A204.1 (cell line): ENCODE measurements around the gene ETV6.

ENCODE experiments used
- FAIRE-seq: peaks from 2 replicates; lab custom pipeline; 2012; peaks lifted over from hg19 to GRCh38; lab: Jason Lieb, UNC

The ETV6 gene

DNA sequence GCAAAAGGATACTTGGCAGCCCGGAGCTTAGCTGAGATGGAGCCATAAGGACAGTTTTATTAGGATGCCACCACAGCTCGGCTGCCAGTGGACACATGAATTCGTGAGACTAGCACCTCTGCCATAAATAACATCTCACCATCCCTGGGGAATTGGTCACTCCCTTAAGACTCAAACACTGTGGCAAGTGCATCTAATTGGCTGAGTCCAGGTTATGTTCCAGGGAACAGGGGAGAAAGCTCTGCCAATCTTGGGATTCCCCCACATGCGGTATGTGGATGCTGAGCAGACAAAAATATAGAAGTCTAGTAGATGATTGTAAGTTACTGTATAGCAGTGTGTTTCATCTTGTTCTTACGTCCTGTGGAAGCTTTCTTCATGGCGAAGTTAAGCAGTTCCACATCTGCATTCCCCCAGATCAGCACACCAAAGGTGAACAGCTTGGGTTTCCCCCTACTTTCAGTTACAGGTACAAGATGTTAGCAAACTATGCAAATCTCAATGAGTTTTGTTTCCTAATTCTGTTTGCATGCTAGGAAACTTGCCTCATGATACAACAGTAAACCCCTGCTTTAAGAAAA is 131.1 kb downstream of the ETV6 start:
- no peak for FAIRE-seq

DNA sequence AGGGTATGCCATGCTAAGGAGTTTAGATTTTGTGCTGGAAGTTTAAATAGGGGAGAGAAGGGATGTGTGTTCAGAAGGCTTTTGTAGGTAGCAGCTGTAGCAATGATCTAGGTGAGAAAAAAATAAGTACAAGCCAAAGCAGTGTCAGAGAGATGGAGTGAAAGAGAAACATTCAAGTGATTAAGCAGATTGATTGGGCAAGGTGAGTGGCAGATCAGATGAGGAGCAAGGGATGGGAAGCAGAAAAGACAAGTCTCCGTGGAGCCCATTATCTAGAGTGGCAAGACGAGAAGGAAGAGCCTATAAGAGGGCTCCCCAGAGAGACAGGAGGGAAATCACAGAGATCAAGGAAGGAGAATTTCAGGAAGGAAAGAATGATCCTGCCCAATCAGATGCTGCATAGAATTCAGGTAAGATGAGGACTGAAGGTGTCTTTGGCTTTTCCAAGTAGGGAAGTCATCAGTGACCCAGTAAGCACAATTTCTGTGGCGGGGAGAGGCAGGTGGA is 133.5 kb downstream of the ETV6 start:
- FAIRE-seq = no peak

DNA sequence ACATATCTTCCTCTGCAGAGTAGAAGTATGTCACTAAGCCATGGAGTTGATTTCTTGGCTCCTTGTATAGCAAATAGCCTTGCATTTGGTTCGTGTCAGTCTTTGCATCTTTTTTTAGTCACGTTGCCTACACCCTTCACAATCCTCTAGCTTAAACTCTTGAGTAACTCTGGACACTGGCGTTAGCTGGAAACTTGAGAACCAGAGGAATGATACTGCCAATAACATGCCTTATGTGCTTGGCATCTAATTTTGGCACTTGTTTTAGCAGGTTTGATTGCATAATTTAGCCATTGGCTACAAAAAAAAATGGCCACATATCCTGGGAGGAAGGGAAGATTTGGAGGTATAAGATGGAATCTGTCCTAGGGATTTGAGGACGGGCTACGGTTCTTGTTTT is 136.2 kb downstream of the ETV6 start:
- no peak for FAIRE-seq

DNA sequence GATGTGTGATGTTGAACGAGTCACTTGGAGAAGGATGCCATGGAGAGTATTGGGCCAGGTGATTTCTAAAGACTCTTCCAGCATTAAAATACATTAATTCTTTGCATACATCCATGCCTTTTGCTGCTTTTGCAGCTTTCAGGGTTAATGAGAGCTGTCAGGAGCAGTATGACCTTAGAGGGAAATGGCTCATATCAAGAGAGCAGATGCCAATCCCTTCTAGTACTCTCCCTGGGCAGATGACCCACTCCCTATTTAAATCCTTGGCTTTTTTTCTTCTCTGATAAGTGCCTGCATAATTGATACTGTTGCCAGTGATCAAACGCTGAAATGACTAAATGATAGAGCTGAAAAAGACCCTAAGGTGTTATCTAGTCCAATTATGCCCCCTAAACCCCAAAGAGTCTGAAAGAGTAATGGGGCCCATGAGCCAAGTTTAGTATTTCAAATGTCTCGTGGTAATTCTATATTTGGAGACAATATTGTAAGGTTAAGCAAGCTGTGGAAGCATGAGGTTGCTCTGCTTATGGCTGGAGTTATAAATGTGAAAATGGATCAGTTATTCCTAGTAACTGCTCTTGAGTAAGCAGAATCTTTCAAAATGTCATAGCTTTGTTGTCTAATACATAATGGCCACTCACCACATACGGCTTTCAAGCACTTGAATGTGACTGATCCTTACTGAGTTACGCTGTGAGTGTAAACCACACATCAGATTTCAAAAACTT is 137.3 kb downstream of the ETV6 start:
- no peak for FAIRE-seq

DNA sequence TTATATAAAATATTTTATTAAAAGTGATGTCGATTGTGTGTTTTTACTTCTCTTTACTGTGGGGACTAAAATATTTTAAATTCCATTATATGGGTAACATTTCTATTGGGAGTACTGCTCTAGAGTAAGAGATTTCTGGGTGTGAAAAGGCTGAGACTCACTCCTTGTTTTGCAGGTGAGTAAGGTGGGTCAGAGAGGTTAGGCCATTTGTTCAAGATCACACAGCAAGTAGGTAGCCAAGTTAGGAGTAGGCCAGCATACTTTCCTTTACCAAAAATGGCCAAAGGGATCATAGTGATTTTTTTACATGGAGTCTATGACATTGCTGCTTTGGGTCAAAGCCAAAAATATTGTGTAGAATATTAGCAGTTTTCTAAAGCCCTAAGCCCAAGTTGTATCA is 138.0 kb downstream of the ETV6 start:
- FAIRE-seq = no peak

DNA sequence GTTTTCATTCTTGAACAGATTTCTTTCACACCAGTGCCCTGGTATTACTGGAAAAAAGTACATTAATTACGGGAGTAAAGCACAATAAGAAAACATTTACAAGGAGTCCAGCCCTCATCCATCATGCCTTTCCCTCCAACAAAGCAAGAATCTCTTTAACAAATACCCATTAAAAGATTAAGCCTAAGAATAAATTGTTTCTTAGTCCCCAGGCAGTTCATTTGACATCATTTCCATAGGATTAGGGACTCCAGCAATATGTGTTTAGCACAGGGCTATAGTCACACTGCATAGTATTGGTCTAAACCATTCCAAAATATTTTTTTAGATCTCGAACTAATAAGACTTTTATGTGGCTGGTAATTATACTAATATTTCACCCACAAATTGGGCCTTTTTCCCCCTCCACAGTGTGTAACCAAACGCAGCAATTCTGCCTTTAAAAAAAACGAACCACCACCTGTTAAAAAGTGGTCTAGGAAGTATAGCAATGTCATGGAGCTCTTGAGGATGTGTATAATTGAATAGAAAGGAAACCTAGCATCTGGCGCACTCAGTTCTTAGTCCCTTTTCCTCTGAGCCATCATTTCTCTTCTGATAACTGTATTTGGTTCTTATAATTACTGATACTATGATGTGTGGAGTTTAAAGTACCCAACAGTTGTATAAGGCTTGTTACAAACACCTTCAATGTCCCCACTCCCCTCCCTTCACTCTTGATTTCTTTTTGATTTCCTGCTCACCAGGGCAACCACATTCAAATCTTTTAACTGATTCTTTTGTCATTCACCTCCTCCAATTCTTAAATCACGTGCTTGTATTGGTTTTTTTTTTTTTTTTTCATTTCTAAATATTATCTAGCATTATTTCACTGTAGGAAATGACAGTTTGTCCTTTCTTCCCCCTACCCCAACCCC is 138.7 kb downstream of the ETV6 start:
- no peak for FAIRE-seq

DNA sequence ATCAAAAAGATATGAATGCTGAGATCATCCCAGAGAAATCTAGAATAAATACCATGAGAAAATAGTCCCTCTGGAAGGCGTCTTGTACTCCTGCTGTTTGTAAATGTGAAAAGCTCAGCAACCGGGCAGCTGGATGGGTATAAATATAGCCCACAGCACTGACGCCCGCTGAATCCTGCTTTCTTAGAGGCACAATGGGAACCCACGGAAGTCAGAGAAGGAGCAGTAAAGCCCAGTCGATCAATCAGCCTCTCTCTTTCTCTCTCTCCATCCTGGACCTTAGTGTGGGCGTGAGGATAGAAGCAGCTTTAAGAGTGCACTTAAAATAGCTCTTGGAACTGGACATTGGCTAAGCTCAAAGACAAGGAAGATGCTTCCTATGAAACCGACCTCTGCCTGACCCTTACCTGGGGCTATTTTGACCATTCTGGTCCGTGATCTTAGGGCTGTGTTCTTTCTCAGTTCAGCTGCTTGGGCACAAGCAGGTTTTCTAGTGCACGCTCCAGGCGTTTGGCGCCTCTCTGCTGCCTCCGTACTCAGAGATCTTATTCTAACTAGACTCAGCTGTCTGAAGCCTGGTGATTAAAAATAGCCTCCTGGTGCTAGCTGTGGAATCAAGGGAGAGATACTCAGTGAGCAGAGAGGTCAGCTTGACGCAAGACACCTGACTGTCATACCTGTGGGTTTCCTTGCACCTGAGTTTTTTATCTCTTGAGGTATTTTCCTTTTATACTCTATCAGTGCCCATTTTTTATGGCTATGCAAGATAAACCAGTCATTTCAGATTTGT is 144.6 kb downstream of the ETV6 start:
- FAIRE-seq = no peak

DNA sequence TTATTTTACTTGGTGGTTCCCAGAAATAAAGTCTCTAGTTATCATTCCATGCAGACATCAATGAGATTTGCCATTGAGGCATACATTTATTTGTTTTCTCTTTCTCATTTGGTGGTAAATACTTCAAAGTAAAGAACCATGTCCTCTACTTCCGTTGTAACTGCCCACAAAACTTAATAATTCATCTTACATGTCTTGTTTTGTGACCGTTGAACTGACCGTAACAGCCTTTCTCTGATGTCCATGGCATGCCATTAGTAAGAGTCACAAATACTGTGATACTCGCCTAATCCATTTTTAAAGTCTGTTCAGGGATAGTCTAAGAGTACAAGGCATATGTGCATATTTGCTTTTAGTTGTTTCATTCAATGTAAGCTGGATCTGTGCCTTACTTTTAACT is 145.3 kb downstream of the ETV6 start:
- FAIRE-seq = no peak

DNA sequence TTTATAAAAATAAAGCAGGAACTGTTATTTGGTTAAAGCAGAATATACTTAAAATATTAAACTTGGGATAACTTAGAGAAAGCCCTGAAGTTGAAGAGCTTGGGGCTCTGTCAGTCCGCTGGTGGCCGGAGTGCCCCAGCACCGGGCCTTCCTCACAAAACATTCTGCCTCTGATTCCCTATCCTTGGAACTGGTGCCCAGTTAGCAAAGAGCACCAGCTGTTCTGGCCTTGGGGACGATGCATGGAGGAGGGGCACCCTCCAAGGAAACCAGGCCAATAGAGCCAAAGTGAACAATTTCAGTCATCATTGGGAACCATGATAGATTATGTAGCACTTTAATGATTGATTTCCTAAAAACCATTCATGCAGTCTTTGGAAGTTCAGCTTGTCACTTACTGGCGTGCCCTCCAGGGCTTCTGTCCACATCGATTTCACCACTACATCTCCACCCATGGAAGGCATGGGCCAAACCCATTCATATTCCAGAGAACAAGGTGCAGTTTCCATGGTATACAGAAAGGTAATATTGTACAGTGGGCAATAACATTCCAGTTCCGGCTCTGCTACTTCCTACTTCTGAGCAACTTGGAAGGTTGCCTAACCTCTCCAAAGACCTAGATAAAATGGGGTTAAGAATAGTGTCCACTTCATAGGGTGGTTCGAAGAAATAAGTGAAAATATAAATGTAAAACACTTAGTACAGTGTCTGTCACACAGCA is 145.9 kb downstream of the ETV6 start:
- FAIRE-seq = no peak

DNA sequence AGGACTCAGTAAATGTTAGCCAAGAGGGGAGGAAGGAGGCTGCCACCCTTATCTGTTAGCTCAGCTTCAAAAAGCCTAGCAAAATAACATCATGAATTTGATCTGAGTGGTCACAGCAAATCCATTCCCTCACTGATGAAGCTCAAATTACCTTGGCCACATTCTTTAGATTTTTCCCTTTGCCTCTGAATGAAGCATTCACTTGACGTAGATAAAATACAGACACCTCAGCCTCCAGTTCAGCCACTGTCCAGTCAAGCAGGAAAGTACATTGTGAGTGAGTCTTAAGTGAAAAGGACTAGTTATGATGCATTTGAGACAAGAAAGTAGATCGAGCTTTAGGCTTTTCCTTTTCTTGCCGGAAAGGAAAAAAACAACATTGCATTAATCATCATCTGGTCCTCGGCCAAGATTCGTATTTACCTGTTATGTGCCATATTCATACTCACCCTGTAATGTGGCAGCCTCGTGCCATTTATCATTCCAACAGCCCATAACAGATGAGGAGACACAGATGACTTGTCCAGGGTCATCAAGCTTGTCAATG is 146.5 kb downstream of the ETV6 start:
- FAIRE-seq = no peak

DNA sequence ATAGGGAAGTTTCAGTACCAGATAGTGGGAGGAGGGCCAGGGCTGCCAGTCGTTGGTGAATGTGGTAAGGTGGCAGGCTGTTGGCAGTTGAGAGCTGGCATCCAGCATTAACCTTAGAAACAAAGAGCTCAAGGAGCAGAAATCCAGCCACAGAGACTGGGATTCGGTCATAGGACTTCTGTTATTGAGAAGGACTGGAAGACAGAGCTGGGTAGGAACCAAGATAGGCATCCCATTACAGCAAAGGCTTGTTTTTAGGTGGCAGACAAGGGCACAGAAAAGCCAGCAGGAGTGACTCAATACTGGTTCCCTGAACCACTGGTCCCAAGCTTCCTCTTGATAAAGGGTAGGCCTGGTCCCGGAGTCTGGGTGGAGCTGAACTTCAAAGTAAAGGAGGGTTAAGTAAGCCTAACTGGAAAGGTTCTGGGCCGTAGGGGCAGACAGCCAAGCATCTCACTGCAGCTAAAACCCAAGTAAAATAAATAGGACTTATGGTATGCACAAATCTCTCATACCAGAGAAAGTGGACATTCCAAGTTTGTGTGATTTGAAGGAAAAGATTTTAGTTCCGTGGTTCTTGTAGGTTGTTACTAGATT is 147.9 kb downstream of the ETV6 start:
- no peak for FAIRE-seq

DNA sequence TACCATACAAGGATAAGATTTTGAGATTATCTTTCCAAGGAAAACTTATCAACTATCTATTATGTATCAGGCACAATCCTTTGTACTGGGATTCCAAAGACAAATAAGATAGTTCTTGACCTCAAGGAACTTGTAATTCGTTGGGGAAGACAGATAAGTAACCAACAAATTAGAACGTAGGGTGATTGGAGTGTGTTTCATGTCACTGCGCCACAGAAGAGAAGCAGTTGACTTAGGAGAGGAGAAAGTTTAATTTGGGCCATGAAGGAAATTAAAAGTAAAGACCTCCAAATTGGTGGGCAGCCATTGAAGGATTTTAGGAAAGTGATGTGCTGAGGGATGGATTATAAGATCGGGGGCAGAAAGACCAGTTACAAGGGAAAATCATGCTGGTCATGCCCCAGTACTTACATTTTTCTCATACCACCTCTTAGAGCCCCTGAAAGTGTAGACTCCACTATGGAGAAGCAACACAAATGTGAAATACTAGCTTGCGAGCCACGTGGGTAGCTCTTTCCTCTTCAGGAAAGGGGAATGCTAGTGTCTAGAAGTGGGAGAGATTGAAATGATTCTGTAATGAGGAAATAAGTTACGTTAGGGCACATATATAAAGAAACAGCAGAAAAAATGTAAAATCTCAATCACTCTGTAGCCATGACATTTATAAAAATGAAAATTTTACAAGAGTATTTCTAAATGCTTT is 148.7 kb downstream of the ETV6 start:
- FAIRE-seq = no peak

DNA sequence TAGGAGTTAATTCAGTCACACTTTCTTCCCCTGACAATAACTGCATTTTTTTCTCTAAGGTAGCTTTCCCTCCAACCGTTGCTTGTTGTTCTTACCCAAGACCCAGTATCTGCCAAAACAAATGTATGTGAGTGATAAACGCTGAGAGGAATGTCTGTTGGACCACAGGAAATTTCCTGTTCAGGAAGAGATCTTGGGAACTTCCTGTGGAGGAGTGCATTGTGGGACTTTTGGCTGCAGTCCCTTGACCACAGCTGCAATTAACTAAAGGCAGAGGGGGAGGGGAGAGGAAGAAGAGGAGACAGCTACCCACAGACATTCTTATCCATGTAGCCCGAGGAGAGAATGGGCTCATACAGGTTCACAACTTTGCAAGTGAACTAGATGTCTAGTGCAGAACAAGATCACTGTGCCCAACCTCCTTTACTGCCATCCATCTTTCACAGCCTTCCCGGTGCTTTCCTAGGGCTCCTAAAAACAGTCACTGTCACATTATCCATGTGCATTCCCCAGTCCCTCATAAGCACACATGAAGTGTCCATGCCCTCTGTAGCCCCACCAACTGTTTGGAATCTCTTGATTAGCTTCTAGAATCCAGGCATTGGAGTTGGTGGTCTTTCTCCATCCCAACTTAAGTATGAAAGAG is 149.5 kb downstream of the ETV6 start:
- FAIRE-seq = no peak

DNA sequence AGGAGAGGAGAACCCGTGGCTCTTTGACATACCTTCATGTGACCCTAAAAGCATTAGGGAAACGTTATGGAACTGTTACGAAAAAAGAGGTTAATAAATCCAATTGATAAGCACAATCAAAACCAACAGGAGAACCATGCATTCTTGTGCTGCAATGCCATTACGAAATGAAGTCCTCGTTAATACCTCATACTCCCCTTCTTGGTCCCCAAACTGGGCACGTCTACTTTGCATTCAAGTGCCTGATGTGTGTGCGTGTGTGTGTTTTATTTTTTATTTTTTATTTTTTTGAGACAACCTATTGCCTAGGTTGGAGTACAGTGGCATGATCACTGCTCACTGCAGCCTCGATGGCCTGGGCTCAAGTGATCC is 150.0 kb downstream of the ETV6 start:
- no peak for FAIRE-seq

DNA sequence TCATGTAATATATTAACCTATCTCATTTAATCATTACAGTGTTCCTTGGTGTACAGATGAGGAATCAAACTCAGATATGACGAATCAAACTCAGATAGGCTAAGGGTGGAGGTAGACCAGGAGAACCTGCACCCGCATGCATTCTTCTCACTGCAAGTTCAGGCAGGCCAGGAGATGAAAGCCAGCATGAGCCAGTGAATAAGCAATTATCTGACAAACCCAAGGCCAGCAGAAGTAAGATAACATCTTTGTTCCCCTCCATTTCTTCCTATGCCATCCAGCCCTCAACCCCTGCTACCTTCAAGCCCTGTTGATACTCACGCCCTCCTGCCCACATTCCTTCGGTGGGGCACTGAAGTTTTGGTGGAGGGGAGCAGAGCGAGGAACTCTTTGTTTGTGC is 152.2 kb downstream of the ETV6 start:
- FAIRE-seq = no peak

DNA sequence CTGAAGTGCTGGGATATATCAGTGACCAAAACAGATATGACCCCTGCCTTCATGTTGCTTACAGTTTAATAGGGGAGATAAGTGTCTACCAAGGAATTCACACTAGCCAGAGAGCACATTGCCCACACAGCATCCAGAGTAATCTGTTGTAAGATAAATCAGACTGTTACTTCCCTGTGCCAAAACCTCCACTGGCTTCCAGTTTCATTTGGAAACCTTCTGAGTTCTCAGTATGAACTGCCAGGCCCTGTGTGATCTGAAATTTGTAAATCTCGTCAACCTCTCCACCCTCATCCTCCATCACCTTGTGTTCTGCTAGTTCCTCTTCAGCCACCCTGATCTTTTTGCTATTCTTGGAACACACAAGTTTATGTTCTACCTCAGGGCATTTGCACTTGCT is 154.7 kb downstream of the ETV6 start:
- FAIRE-seq = no peak

DNA sequence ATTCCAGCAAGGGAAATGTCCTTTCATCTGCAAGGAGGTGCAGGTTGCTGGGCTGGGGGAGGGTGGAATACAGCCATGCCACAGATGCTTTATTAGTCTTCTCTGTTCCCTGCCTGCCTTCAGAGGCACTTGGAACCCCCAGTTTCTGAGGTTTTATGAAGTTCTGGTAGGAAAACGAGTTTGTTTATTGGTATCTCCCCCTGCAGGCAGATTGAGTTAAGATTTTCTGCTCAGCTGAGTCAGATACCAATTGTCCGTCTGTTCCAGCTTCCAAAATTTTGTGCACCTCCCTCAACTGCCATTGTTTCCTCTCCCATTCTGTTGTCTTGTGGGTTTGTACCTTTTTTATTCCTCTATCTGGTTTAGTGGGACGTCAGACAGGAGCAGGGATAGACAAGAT is 155.6 kb downstream of the ETV6 start:
- FAIRE-seq = no peak

DNA sequence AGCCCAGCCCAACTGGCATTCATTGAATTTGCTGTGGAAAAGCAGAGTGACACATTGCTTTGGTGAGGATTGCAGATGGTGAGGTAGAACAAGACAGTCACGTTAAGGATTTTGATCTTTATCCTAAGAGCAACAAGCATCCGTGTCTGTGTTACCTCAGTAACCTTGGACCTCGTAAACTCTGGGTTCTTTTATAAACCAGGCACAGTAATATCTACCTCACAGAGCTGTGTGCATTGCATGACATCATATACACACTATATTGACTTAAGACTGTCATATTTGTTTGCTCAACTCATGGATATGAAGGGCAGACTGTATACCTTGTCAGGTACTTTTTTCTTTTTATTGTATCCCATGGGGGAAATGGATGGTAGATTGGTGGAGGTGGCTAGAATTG is 156.2 kb downstream of the ETV6 start:
- no peak for FAIRE-seq

DNA sequence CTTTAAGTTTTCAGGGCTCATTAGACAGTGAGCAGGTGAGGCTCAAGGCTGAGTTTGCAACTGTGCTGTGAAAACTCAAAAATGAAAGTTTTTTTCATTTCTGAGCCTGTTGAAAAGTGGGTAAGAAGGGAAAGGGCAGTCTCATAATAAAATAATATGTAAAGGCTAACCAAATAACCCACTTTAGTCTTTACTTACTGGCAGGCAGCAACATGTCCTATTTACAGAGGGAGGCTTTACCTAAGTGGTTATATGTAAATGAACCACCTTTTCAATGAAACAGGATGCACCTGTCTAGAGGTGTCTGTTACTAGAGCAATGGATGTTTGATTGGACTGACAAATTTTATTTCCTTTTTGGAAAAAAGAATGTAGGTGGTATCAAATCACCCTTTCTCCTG is 158.0 kb downstream of the ETV6 start:
- no peak for FAIRE-seq

DNA sequence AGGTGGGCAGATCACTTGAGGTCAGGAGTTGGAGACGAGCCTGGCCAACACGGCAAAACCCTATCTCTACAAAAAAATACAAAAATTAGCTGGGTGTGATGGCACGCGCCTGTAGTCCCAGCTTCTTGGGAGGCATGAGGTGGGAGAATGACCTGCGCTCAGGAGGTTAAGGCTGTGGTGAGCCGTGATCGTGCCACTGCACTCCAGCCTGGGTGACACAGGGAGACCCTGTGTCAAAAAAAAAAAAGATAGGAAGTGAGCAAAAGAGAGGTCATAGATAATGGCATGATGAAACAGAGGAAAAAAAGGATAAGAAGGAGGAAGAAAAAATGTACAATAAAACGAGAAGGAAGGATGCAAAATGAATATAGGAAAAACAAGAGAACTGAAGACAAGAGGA is 159.5 kb downstream of the ETV6 start:
- FAIRE-seq = no peak
